K562 (cell line): ENCODE data around the gene SETMAR. TPM values are rescaled to one million over a fixed set of nuclear protein-coding genes. Genes with fewer than 3 reads are reported as not detected.

ENCODE experiments used
- CBFB ChIP-seq: sonication (generic); formaldehyde crosslinking; IDR thresholded peaks from 2 replicates; pipeline ENCODE4 v1.4.0; 2020; ENCODE audit warnings: mild to moderate bottlenecking, missing genetic modification reagents
- E2F3 ChIP-seq: fragments of 250-450 bp; sonication (Bioruptor Pico); IDR thresholded peaks from 2 replicates; pipeline ENCODE4 v1.4.0; 2020; ENCODE audit warnings: mild to moderate bottlenecking
- EP400 ChIP-seq: fragments of 450-650 bp; IDR thresholded peaks from 2 replicates; pipeline ENCODE4 v1.6.1; 2017; ENCODE audit warnings: antibody characterized with exemption, mild to moderate bottlenecking, moderate library complexity
- JUN ChIP-seq, 2 experiments: sonication (generic) in 1 of 2; formaldehyde crosslinking in 1 of 2; IDR thresholded peaks; 2 replicates each; pipeline versions ENCODE4 v1.6.1 to v1.8.0; 2012 to 2022; ENCODE audit warnings: borderline replicate concordance in 2 of 2, mild to moderate bottlenecking in 2 of 2, improper control_type of control experiment in 1 of 2, low read depth in 1 of 2, low read length in 1 of 2, missing genetic modification reagents in 1 of 2
- KHSRP ChIP-seq: fragments of 450-650 bp; IDR thresholded peaks from 2 replicates; pipeline ENCODE4 v1.6.1; 2017
- MYBL2 ChIP-seq, 2 experiments: fragments of 450-650 bp in 1 of 2; sonication (generic) in 1 of 2; formaldehyde crosslinking in 1 of 2; IDR thresholded peaks; 2 replicates each; pipeline versions ENCODE4 v1.6.1 to v1.8.1; 2017 to 2022; ENCODE audit warnings: borderline replicate concordance in 1 of 2, inconsistent platforms in 1 of 2, low read depth in 1 of 2, mild to moderate bottlenecking in 1 of 2, missing genetic modification reagents in 1 of 2, moderate library complexity in 1 of 2
- NFYB ChIP-seq: IDR thresholded peaks from 2 replicates; pipeline ENCODE4 v1.6.1; 2011; ENCODE audit warnings: mild to moderate bottlenecking, moderate library complexity; ENCODE audit not compliant: insufficient read length; ENCODE audit errors: extremely low read depth
- NR2C1 ChIP-seq, 2 experiments: fragments of 450-650 bp; IDR thresholded peaks; 2 replicates each; pipeline ENCODE4 v1.6.1; 2017; ENCODE audit warnings: mild to moderate bottlenecking in 2 of 2, antibody characterized with exemption in 1 of 2, inconsistent platforms in 1 of 2, missing compliant biosample characterization in 1 of 2, missing genetic modification characterization in 1 of 2
- PPARD ChIP-seq: fragments of 250-450 bp; sonication (Bioruptor Pico); IDR thresholded peaks from 2 replicates; pipeline ENCODE4 v1.8.0; 2022; ENCODE audit warnings: inconsistent platforms, mild to moderate bottlenecking, moderate library complexity
- PYGO2 ChIP-seq: fragments of 450-650 bp; IDR thresholded peaks from 2 replicates; pipeline ENCODE4 v1.6.1; 2016; ENCODE audit warnings: mild to moderate bottlenecking, missing genetic modification characterization, moderate library complexity, missing compliant biosample characterization
- SAP30 ChIP-seq: fragments of 200-600 bp; sonication (generic); IDR thresholded peaks from 2 replicates; pipeline ENCODE4 v1.6.1; 2012; ENCODE audit warnings: borderline replicate concordance, low read depth, mild to moderate bottlenecking, moderate library complexity, low read length, control low read depth, inconsistent platforms; ENCODE audit not compliant: insufficient read depth, poor library complexity, severe bottlenecking
- U2AF1 ChIP-seq: fragments of 200-400 bp; formaldehyde crosslinking; optimal IDR thresholded peaks from 2 replicates; pipeline ENCODE3; 2017; ENCODE audit warnings: mild to moderate bottlenecking, low read depth, low read length, moderate library complexity
- WHSC1 ChIP-seq: IDR thresholded peaks from one replicate; pipeline ENCODE4 v1.6.1; 2012; ENCODE audit warnings: low read length, control low read depth, inconsistent platforms
- ZKSCAN1 ChIP-seq: fragments of 150-350 bp; IDR thresholded peaks from 2 replicates; pipeline ENCODE4 v1.6.1; 2016; ENCODE audit warnings: low read depth, low read length
- ZKSCAN3 ChIP-seq: fragments of 250-450 bp; sonication (Bioruptor Pico); IDR thresholded peaks from 2 replicates; pipeline ENCODE4 v1.4.0; 2020
- ZNF140 ChIP-seq: fragments of 250-450 bp; sonication (Bioruptor Pico); IDR thresholded peaks from 2 replicates; pipeline ENCODE4 v1.8.0; 2021; ENCODE audit warnings: moderate library complexity, mild to moderate bottlenecking, inconsistent platforms
- ZNF143 ChIP-seq: sonication (generic); formaldehyde crosslinking; IDR thresholded peaks from 2 replicates; pipeline ENCODE4 v1.9.0; 2022; ENCODE audit warnings: mild to moderate bottlenecking, missing genetic modification reagents
- ZNF165 ChIP-seq: fragments of 250-450 bp; sonication (Bioruptor Pico); IDR thresholded peaks from 2 replicates; pipeline ENCODE4 v1.4.0; 2020; ENCODE audit warnings: borderline replicate concordance
- ZNF253 ChIP-seq: fragments of 250-450 bp; sonication (Bioruptor Pico); conservative IDR thresholded peaks from 2 replicates; pipeline ENCODE4 v1.6.1; 2021; ENCODE audit warnings: mild to moderate bottlenecking
- ZNF695 ChIP-seq: fragments of 450-650 bp; formaldehyde crosslinking; IDR thresholded peaks from 2 replicates; pipeline ENCODE4 v1.4.0; 2020; ENCODE audit warnings: mild to moderate bottlenecking, moderate library complexity
- ZNF77 ChIP-seq: fragments of 250-450 bp; sonication (Bioruptor Pico); IDR thresholded peaks from 2 replicates; pipeline ENCODE4 v1.5.0; 2020
- polyA plus RNA-seq, 8 experiments: library from polyadenylated mRNA; depleted of rRNA in 4 of 8; stranded (reverse) in 5 of 8; unstranded in 3 of 8; fragments of >200 nt; fragmentation: Nextera tagmentation in 2 of 8; fragmentation: Illumina TruSeq in 1 of 8; extraction: Ambion mirVana in 2 of 8; extraction: Trizol in 1 of 8; gene quantifications; 2 replicates each; pipeline versions ENCODE4 v1.2.1 to v1.2.3, GENCODE V29; 2011 to 2014; ENCODE audit warnings: inconsistent platforms in 1 of 8, missing spikeins in 1 of 8
- total RNA-seq, 7 experiments: library from RNA; depleted of rRNA in 6 of 7; stranded (reverse); fragments of >200 nt in 6 of 7; fragmentation: Illumina TruSeq in 2 of 7; extraction: Trizol in 2 of 7; gene quantifications; 2 replicates each; pipeline versions ENCODE4 v1.2.1 to v1.2.3, GENCODE V29; 2011 to 2021; ENCODE audit warnings: low replicate concordance in 1 of 7
- TF ChIP-seq, protein P1 (sequence below): fragments of 250-450 bp; sonication (Bioruptor Pico); IDR thresholded peaks from 2 replicates; pipeline ENCODE4 v1.5.0; 2022; ENCODE audit warnings: mild to moderate bottlenecking
- TF ChIP-seq, protein P2 (sequence below): fragments of 450-650 bp; IDR thresholded peaks from 2 replicates; pipeline ENCODE4 v1.6.1; 2014; ENCODE audit warnings: low read depth, mild to moderate bottlenecking, moderate library complexity, borderline replicate concordance

Gene SETMAR
- total and polyA plus RNA-seq, 9 of the 15 experiments (the other 6 are each of a cell fraction or from before 2014, with no cell fraction given): 5.5 to 25.1 (median 18.2) TPM

DNA sequence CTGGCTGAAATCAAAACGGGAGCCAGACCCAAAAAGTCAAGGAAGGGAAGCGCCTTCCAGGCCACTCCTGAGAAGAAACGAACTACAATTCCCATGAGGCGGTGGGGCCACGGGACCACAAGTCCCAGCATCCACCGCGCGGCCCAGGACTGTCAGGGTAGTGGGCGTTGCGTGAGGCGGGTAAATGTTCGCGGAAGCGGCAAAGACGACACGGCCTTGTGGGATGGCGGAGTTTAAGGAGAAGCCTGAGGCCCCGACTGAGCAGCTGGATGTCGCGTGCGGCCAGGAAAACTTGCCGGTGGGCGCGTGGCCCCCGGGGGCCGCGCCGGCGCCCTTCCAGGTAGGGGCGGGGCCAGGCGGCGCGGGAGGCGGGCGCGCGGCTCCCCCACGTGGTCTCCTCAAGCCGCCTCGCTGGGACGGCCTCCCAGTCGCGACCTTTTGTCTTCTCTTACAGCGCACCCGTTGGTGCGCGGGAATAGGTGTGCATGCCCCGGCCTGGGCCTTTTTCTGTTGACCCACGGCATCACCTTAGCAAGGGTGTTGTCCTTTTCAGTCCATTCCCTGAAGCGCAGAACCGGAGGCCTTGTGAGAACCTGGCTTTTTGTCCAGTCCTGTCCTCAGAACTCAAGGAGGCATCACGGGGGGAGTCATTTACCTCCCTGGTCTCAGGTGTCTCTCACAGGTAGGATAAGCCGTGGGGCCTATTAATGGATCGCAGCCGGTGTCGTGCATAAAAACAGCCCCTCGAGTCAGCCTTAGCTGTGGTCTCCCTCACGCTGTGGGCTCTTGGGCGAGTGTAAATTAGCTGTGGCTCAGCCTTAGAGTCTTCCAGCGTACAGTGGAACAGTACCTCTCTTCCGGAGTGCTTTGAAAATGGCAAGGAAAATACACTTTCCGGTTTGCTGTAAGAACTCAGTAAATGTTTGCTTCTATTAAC is at the start of gene SETMAR (continued):
- TF ChIP-seq, protein P1, sequence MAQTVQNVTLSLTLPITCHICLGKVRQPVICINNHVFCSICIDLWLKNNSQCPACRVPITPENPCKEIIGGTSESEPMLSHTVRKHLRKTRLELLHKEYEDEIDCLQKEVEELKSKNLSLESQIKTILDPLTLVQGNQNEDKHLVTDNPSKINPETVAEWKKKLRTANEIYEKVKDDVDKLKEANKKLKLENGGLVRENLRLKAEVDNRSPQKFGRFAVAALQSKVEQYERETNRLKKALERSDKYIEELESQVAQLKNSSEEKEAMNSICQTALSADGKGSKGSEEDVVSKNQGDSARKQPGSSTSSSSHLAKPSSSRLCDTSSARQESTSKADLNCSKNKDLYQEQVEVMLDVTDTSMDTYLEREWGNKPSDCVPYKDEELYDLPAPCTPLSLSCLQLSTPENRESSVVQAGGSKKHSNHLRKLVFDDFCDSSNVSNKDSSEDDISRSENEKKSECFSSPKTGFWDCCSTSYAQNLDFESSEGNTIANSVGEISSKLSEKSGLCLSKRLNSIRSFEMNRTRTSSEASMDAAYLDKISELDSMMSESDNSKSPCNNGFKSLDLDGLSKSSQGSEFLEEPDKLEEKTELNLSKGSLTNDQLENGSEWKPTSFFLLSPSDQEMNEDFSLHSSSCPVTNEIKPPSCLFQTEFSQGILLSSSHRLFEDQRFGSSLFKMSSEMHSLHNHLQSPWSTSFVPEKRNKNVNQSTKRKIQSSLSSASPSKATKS: no peak
- no peak for TF ChIP-seq KHSRP
- peak; percentile 14; the same call in 1 of the 2 replicates for TF ChIP-seq ZKSCAN1
- no peak for TF ChIP-seq WHSC1
- TF ChIP-seq U2AF1: no peak
- TF ChIP-seq ZNF165 (CRISPR knock-in tag): peak; percentile 42; the same call in 1 of the 2 replicates
- TF ChIP-seq ZNF77 (CRISPR knock-in tag): no peak
- TF ChIP-seq PYGO2: no peak
- peak; percentile 50 for TF ChIP-seq SAP30
- TF ChIP-seq MYBL2 (IDR thresholded peaks at IDR 0.05; ENCODE audit: low read depth): no peak
- no peak for TF ChIP-seq MYBL2 (CRISPR knock-in tag; IDR thresholded peaks at IDR 0.05; ENCODE audit: borderline replicate concordance)
- no peak for TF ChIP-seq ZNF140 (CRISPR knock-in tag)
- TF ChIP-seq, protein P2, sequence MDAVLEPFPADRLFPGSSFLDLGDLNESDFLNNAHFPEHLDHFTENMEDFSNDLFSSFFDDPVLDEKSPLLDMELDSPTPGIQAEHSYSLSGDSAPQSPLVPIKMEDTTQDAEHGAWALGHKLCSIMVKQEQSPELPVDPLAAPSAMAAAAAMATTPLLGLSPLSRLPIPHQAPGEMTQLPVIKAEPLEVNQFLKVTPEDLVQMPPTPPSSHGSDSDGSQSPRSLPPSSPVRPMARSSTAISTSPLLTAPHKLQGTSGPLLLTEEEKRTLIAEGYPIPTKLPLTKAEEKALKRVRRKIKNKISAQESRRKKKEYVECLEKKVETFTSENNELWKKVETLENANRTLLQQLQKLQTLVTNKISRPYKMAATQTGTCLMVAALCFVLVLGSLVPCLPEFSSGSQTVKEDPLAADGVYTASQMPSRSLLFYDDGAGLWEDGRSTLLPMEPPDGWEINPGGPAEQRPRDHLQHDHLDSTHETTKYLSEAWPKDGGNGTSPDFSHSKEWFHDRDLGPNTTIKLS: peak; percentile 94
- TF ChIP-seq PPARD (CRISPR knock-in tag): no peak
- TF ChIP-seq JUN (IDR thresholded peaks at IDR 0.05; ENCODE audit: borderline replicate concordance, low read depth, low read length): peak; percentile 20; the same call in 1 of the 2 replicates
- no peak; the same call in 1 of the 2 replicates for TF ChIP-seq JUN (CRISPR knock-in tag; IDR thresholded peaks at IDR 0.05; ENCODE audit: borderline replicate concordance)
- TF ChIP-seq ZNF143 (CRISPR knock-in tag): peak; percentile 99
- no peak for TF ChIP-seq NFYB
- TF ChIP-seq ZNF695 (CRISPR knock-in tag): no peak
- TF ChIP-seq NR2C1 (IDR thresholded peaks at IDR 0.05): peak; percentile 24; the same call in 1 of the 2 replicates
- TF ChIP-seq NR2C1 (tag; IDR thresholded peaks at IDR 0.05): peak; percentile 85
- TF ChIP-seq E2F3 (CRISPR knock-in tag): peak; percentile 91
- no peak for TF ChIP-seq CBFB (CRISPR knock-in tag)
- TF ChIP-seq ZKSCAN3: no peak
- no peak for TF ChIP-seq ZNF253 (CRISPR knock-in tag)
- TF ChIP-seq EP400: peak; percentile 87
